ENCODE results near the gene CADPS.

The CADPS gene

GRCh38 chr3:62557983-62558382 lies 317.2 kb downstream of the CADPS start:
- Histone ChIP-seq H3K9ac (ENCODE audit: low read depth in 1 of 2, low read length in 2 of 2) (no peak overlapping the region), H3K9me3 (ENCODE audit: control insufficient read depth in 1 of 2, low read length in 2 of 2) (no peaks in the 10 kb centered on the region)

GRCh38 chr3:62557450-62557849 lies 317.8 kb downstream of the CADPS start:
- Histone ChIP-seq H3K4me3 (ENCODE audit: low read depth in 1 of 2, low read length in 2 of 2) (no peak overlapping the region), H3K36me3 (ENCODE audit: control insufficient read depth in 1 of 2, insufficient read depth in 2 of 2, low read length in 2 of 2) (no peaks in the 10 kb centered on the region), H3K27ac (ENCODE audit: low read depth, low read length) (no peak overlapping the region), H3K4me1 (ENCODE audit: control insufficient read depth in 1 of 2, insufficient read depth in 2 of 2, low read length in 2 of 2) (no peaks in the 10 kb centered on the region), H3K9ac (ENCODE audit: low read depth in 1 of 2, low read length in 2 of 2) (no peak overlapping the region), H3K9me3 (ENCODE audit: control insufficient read depth in 1 of 2, low read length in 2 of 2) (no peaks in the 10 kb centered on the region), H3K27me3 (ENCODE audit: control insufficient read depth in 1 of 2, insufficient read depth in 2 of 2, low read length in 2 of 2) (no peaks in the 10 kb centered on the region)

More at GRCh38 chr3:62557983-62558382, 317.2 kb downstream of the CADPS start:
- H3K4me1 ChIP-seq (ENCODE audit: control insufficient read depth in 1 of 2, insufficient read depth in 2 of 2, low read length in 2 of 2): no peaks in the 10 kb centered on the region
- no peak overlapping the region for H3K4me3 ChIP-seq (ENCODE audit: low read depth in 1 of 2, low read length in 2 of 2)
- no peak overlapping the region for H3K27ac ChIP-seq (ENCODE audit: low read depth, low read length)
- no peaks in the 10 kb centered on the region for H3K27me3 ChIP-seq (ENCODE audit: control insufficient read depth in 1 of 2, insufficient read depth in 2 of 2, low read length in 2 of 2)
- no peaks in the 10 kb centered on the region for H3K36me3 ChIP-seq (ENCODE audit: control insufficient read depth in 1 of 2, insufficient read depth in 2 of 2, low read length in 2 of 2)

- no peak overlapping the region for H3K9ac ChIP-seq (ENCODE audit: low read depth in 1 of 2, low read length in 2 of 2)
- no peaks in the 10 kb centered on the region for H3K27me3 ChIP-seq (ENCODE audit: control insufficient read depth in 1 of 2, insufficient read depth in 2 of 2, low read length in 2 of 2)
- no peaks in the 10 kb centered on the region for H3K4me1 ChIP-seq (ENCODE audit: control insufficient read depth in 1 of 2, insufficient read depth in 2 of 2, low read length in 2 of 2)
- no peak overlapping the region for H3K27ac ChIP-seq (ENCODE audit: low read depth, low read length)
- no peak overlapping the region for H3K4me3 ChIP-seq (ENCODE audit: low read depth in 1 of 2, low read length in 2 of 2)
- no peaks in the 10 kb centered on the region for H3K9me3 ChIP-seq (ENCODE audit: control insufficient read depth in 1 of 2, low read length in 2 of 2)
- no peaks in the 10 kb centered on the region for H3K36me3 ChIP-seq (ENCODE audit: control insufficient read depth in 1 of 2, insufficient read depth in 2 of 2, low read length in 2 of 2)
These were observed 318.9 kb downstream of the CADPS start for GRCh38 chr3:62556121-62556815.

GRCh38 chr3:62554264-62554799 lies 320.9 kb downstream of the CADPS start:
- Histone ChIP-seq H3K27ac (ENCODE audit: low read depth, low read length) (no peak overlapping the region), H3K27me3 (ENCODE audit: control insufficient read depth in 1 of 2, insufficient read depth in 2 of 2, low read length in 2 of 2) (no peaks in the 10 kb centered on the region)

GRCh38 chr3:62553811-62554210 lies 321.4 kb downstream of the CADPS start:
- Histone ChIP-seq H3K36me3 (ENCODE audit: control insufficient read depth in 1 of 2, insufficient read depth in 2 of 2, low read length in 2 of 2) (no peaks in the 10 kb centered on the region), H3K9me3 (ENCODE audit: control insufficient read depth in 1 of 2, low read length in 2 of 2) (no peaks in the 10 kb centered on the region), H3K27me3 (ENCODE audit: control insufficient read depth in 1 of 2, insufficient read depth in 2 of 2, low read length in 2 of 2) (no peaks in the 10 kb centered on the region), H3K4me1 (ENCODE audit: control insufficient read depth in 1 of 2, insufficient read depth in 2 of 2, low read length in 2 of 2) (no peaks in the 10 kb centered on the region), H3K4me3 (ENCODE audit: low read depth in 1 of 2, low read length in 2 of 2) (no peak overlapping the region), H3K9ac (ENCODE audit: low read depth in 1 of 2, low read length in 2 of 2) (no peak overlapping the region), H3K27ac (ENCODE audit: low read depth, low read length) (no peak overlapping the region)

More at GRCh38 chr3:62554264-62554799, 320.9 kb downstream of the CADPS start:
- no peak overlapping the region for H3K9ac ChIP-seq (ENCODE audit: low read depth in 1 of 2, low read length in 2 of 2)
- H3K4me1 ChIP-seq (ENCODE audit: control insufficient read depth in 1 of 2, insufficient read depth in 2 of 2, low read length in 2 of 2): no peaks in the 10 kb centered on the region
- H3K4me3 ChIP-seq (ENCODE audit: low read depth in 1 of 2, low read length in 2 of 2): no peak overlapping the region
- H3K9me3 ChIP-seq (ENCODE audit: control insufficient read depth in 1 of 2, low read length in 2 of 2): no peaks in the 10 kb centered on the region
- H3K36me3 ChIP-seq (ENCODE audit: control insufficient read depth in 1 of 2, insufficient read depth in 2 of 2, low read length in 2 of 2): no peaks in the 10 kb centered on the region

- no peak overlapping the region for H3K27ac ChIP-seq (ENCODE audit: low read depth, low read length)
- H3K4me1 ChIP-seq (ENCODE audit: control insufficient read depth in 1 of 2, insufficient read depth in 2 of 2, low read length in 2 of 2): no peaks in the 10 kb centered on the region
- no peak overlapping the region for H3K9ac ChIP-seq (ENCODE audit: low read depth in 1 of 2, low read length in 2 of 2)
- H3K27me3 ChIP-seq (ENCODE audit: control insufficient read depth in 1 of 2, insufficient read depth in 2 of 2, low read length in 2 of 2): no peaks in the 10 kb centered on the region
- H3K36me3 ChIP-seq (ENCODE audit: control insufficient read depth in 1 of 2, insufficient read depth in 2 of 2, low read length in 2 of 2): no peaks in the 10 kb centered on the region
- H3K4me3 ChIP-seq (ENCODE audit: low read depth in 1 of 2, low read length in 2 of 2): no peak overlapping the region
- no peaks in the 10 kb centered on the region for H3K9me3 ChIP-seq (ENCODE audit: control insufficient read depth in 1 of 2, low read length in 2 of 2)
These were observed 323.7 kb downstream of the CADPS start for GRCh38 chr3:62551556-62551955.

GRCh38 chr3:62550439-62550838 lies 324.8 kb downstream of the CADPS start:
- Histone ChIP-seq H3K27ac (ENCODE audit: low read depth, low read length) (no peak overlapping the region), H3K36me3 (ENCODE audit: control insufficient read depth in 1 of 2, insufficient read depth in 2 of 2, low read length in 2 of 2) (no peaks in the 10 kb centered on the region), H3K27me3 (ENCODE audit: control insufficient read depth in 1 of 2, insufficient read depth in 2 of 2, low read length in 2 of 2) (no peaks in the 10 kb centered on the region), H3K9ac (ENCODE audit: low read depth in 1 of 2, low read length in 2 of 2) (no peak overlapping the region), H3K4me3 (ENCODE audit: low read depth in 1 of 2, low read length in 2 of 2) (no peak overlapping the region), H3K4me1 (ENCODE audit: control insufficient read depth in 1 of 2, insufficient read depth in 2 of 2, low read length in 2 of 2) (no peaks in the 10 kb centered on the region), H3K9me3 (ENCODE audit: control insufficient read depth in 1 of 2, low read length in 2 of 2) (no peaks in the 10 kb centered on the region)

GRCh38 chr3:62548528-62549205 lies 326.5 kb downstream of the CADPS start:
- Histone ChIP-seq H3K27me3 (ENCODE audit: control insufficient read depth in 1 of 2, insufficient read depth in 2 of 2, low read length in 2 of 2) (no peaks in the 10 kb centered on the region), H3K9ac (ENCODE audit: low read depth in 1 of 2, low read length in 2 of 2) (no peak overlapping the region), H3K4me3 (ENCODE audit: low read depth in 1 of 2, low read length in 2 of 2) (no peak overlapping the region), H3K9me3 (ENCODE audit: control insufficient read depth in 1 of 2, low read length in 2 of 2) (no peaks in the 10 kb centered on the region), H3K4me1 (ENCODE audit: control insufficient read depth in 1 of 2, insufficient read depth in 2 of 2, low read length in 2 of 2) (no peaks in the 10 kb centered on the region), H3K27ac (ENCODE audit: low read depth, low read length) (no peak overlapping the region), H3K36me3 (ENCODE audit: control insufficient read depth in 1 of 2, insufficient read depth in 2 of 2, low read length in 2 of 2) (no peaks in the 10 kb centered on the region)

- no peak overlapping the region for H3K27ac ChIP-seq (ENCODE audit: low read depth, low read length)
- no peaks in the 10 kb centered on the region for H3K4me1 ChIP-seq (ENCODE audit: control insufficient read depth in 1 of 2, insufficient read depth in 2 of 2, low read length in 2 of 2)
- no peaks in the 10 kb centered on the region for H3K27me3 ChIP-seq (ENCODE audit: control insufficient read depth in 1 of 2, insufficient read depth in 2 of 2, low read length in 2 of 2)
- no peaks in the 10 kb centered on the region for H3K36me3 ChIP-seq (ENCODE audit: control insufficient read depth in 1 of 2, insufficient read depth in 2 of 2, low read length in 2 of 2)
- no peak overlapping the region for H3K9ac ChIP-seq (ENCODE audit: low read depth in 1 of 2, low read length in 2 of 2)
- H3K4me3 ChIP-seq (ENCODE audit: low read depth in 1 of 2, low read length in 2 of 2): no peak overlapping the region
- H3K9me3 ChIP-seq (ENCODE audit: control insufficient read depth in 1 of 2, low read length in 2 of 2): no peaks in the 10 kb centered on the region
These were observed 328.9 kb downstream of the CADPS start for GRCh38 chr3:62546266-62546665.

- no peak overlapping the region for H3K4me3 ChIP-seq (ENCODE audit: low read depth in 1 of 2, low read length in 2 of 2)
- no peaks in the 10 kb centered on the region for H3K4me1 ChIP-seq (ENCODE audit: control insufficient read depth in 1 of 2, insufficient read depth in 2 of 2, low read length in 2 of 2)
- H3K9ac ChIP-seq (ENCODE audit: low read depth in 1 of 2, low read length in 2 of 2): no peak overlapping the region
- no peaks in the 10 kb centered on the region for H3K27me3 ChIP-seq (ENCODE audit: control insufficient read depth in 1 of 2, insufficient read depth in 2 of 2, low read length in 2 of 2)
- no peaks in the 10 kb centered on the region for H3K36me3 ChIP-seq (ENCODE audit: control insufficient read depth in 1 of 2, insufficient read depth in 2 of 2, low read length in 2 of 2)
- no peak overlapping the region for H3K27ac ChIP-seq (ENCODE audit: low read depth, low read length)
- H3K9me3 ChIP-seq (ENCODE audit: control insufficient read depth in 1 of 2, low read length in 2 of 2): no peaks in the 10 kb centered on the region
These were observed 333.0 kb downstream of the CADPS start for GRCh38 chr3:62542185-62542584.

All from duodenal mucosa (tissue), 2 donors.